OCI-LY7 (cell line): ENCODE results near the gene PBX1.

ENCODE experiments used
- CTCF ChIP-seq: fragments of 200-600 bp; sonication (generic); conservative IDR thresholded peaks from 2 replicates; pipeline ENCODE4 v1.5.1; 2014; ENCODE audit warnings: mild to moderate bottlenecking, antibody characterized with exemption, low read length, moderate library complexity, mixed read lengths
- EZH2phosphoT487 ChIP-seq: fragments of 200-600 bp; sonication (generic); IDR thresholded peaks from 2 replicates; pipeline ENCODE4 v1.6.1; 2018; ENCODE audit warnings: low read depth, borderline replicate concordance, mild to moderate bottlenecking, mixed run types, antibody characterized with exemption, low read length, moderate library complexity, mixed read lengths

- TF ChIP-seq CTCF (no peak), EZH2phosphoT487 (no peak)
These were observed 308.6 kb downstream of the PBX1 start for GRCh38 chr1:164867590-164867989.
